KMS-11 (cell line): Measurements from ENCODE around the gene HNRNPF.

ENCODE experiments used
- H2AFZ ChIP-seq: fragments of 200-600 bp; sonication (generic); 2 replicates; pipeline ENCODE4 v1.6.1; 2016; ENCODE audit warnings: antibody characterized with exemption, mixed run types, low read depth
- H3K27ac ChIP-seq: fragments of 200-600 bp; sonication (generic); 2 replicates; pipeline ENCODE4 v1.6.1; 2016; ENCODE audit warnings: mild to moderate bottlenecking, mixed run types
- H3K27me3 ChIP-seq: fragments of 200-600 bp; sonication (generic); 2 replicates; pipeline ENCODE4 v1.6.1; 2017; ENCODE audit warnings: mild to moderate bottlenecking, low read depth, mixed run types, moderate library complexity; ENCODE audit not compliant: insufficient read depth
- H3K36me3 ChIP-seq: fragments of 200-600 bp; sonication (generic); 2 replicates; pipeline ENCODE4 v1.6.1; 2017; ENCODE audit warnings: mild to moderate bottlenecking, mixed run types; ENCODE audit not compliant: insufficient read depth
- H3K4me1 ChIP-seq: fragments of 200-600 bp; sonication (generic); 2 replicates; pipeline ENCODE4 v1.6.1; 2016; ENCODE audit warnings: mild to moderate bottlenecking, low read depth, mixed run types; ENCODE audit not compliant: poor library complexity, severe bottlenecking
- H3K4me2 ChIP-seq: fragments of 200-600 bp; sonication (generic); 2 replicates; pipeline ENCODE4 v1.7.0; 2016; ENCODE audit warnings: mild to moderate bottlenecking, mixed run types
- H3K4me3 ChIP-seq: fragments of 200-600 bp; sonication (generic); IDR thresholded peaks from 2 replicates; pipeline ENCODE4 v1.6.1; 2017; ENCODE audit warnings: low read depth, low read length, mixed read lengths; ENCODE audit not compliant: insufficient read depth
- H3K79me2 ChIP-seq: fragments of 200-600 bp; sonication (generic); 2 replicates; pipeline ENCODE4 v1.6.1; 2016; ENCODE audit warnings: low read depth, mixed run types; ENCODE audit not compliant: insufficient read depth
- H3K9ac ChIP-seq: fragments of 200-600 bp; sonication (generic); 2 replicates; pipeline ENCODE4 v1.6.1; 2016; ENCODE audit warnings: mild to moderate bottlenecking, mixed run types
- H4K20me1 ChIP-seq: fragments of 200-600 bp; sonication (generic); 2 replicates; pipeline ENCODE4 v1.6.1; 2016; ENCODE audit warnings: mild to moderate bottlenecking, mixed run types; ENCODE audit not compliant: insufficient read depth
- TF ChIP-seq, protein P1 (sequence below): fragments of 200-600 bp; sonication (generic); conservative IDR thresholded peaks from 2 replicates; pipeline ENCODE4 v1.6.1; 2017; ENCODE audit warnings: low read depth, mild to moderate bottlenecking, antibody characterized with exemption, low read length, moderate library complexity, mixed read lengths

HNRNPF gene

DNA sequence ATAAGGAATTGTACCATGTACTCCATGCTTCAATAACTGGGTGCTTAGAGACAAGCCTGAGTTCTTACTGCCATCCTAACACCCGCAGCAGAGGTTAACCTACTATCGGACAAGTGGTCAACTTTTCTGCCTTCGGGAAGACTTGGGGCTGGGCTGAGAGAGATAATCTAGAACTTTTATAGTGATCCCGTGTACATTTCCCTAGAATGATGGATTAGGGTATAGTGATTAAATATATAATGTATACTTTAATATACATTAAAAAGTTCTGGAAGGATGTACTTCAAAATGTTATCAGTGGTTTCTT, 12.2 kb upstream of the HNRNPF start:
- peak overlapping the region; percentile 99 for H3K27ac ChIP-seq
- no peaks in the 10 kb centered on the region for H4K20me1 ChIP-seq
- peak overlapping the region; percentile 87 for H3K4me2 ChIP-seq
- H3K4me1 ChIP-seq = peaks cover 16% of the 10 kb centered on the region
- TF ChIP-seq, protein P1, sequence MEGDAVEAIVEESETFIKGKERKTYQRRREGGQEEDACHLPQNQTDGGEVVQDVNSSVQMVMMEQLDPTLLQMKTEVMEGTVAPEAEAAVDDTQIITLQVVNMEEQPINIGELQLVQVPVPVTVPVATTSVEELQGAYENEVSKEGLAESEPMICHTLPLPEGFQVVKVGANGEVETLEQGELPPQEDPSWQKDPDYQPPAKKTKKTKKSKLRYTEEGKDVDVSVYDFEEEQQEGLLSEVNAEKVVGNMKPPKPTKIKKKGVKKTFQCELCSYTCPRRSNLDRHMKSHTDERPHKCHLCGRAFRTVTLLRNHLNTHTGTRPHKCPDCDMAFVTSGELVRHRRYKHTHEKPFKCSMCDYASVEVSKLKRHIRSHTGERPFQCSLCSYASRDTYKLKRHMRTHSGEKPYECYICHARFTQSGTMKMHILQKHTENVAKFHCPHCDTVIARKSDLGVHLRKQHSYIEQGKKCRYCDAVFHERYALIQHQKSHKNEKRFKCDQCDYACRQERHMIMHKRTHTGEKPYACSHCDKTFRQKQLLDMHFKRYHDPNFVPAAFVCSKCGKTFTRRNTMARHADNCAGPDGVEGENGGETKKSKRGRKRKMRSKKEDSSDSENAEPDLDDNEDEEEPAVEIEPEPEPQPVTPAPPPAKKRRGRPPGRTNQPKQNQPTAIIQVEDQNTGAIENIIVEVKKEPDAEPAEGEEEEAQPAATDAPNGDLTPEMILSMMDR = no peak
- H2AFZ ChIP-seq = peak overlapping the region; percentile 70
- H3K79me2 ChIP-seq = no peaks in the 10 kb centered on the region
- H3K9ac ChIP-seq = peak overlapping the region; percentile 94
- no peak overlapping the region for H3K4me3 ChIP-seq
- H3K36me3 ChIP-seq = no peaks in the 10 kb centered on the region
- no peaks in the 10 kb centered on the region for H3K27me3 ChIP-seq

DNA sequence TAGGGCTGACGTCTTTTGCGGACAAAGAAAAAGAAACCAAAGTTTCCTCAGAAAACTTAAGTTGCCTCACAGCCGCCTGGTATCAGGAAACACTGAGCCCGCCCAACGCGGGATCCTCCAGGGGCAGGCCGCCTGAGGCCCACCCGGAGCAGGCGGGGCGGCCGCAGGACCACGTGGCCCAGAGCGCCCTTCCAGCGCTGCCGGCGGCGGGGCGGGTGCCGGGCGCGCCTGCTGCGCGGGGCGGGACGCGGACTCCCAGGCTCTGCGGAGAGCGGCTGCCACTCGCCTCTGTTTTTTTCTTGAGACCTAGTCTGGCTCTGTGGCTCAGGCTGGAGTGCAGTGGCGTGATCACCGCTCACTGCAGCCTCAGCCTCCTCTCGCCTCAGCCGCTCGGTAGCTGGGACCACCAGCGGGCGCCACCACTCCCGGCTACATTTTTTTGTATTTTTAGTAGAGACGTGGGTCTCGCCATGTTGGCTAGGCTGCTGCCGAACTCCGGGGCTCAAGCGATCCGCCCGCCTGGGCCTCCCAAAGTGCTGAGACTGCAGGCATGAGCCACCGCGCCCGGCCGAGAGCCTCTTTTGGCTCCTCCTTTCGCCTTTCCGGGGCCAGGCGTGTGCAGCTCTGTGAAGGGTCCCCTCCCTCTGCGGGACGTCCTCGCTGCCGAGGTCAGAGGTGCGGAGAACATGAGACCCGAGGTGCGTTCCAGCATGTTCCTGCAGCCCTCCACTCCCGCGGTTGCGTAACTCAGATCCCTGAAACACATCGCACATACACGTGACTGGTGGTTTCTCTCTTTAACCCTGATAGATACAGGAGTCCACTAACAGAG, 11.6 kb upstream of the HNRNPF start:
- Histone ChIP-seq H3K79me2 (no peaks in the 10 kb centered on the region), H4K20me1 (no peaks in the 10 kb centered on the region), H3K4me3 (no peak overlapping the region), H2AFZ (peak overlapping the region; percentile 70), H3K4me2 (peak overlapping the region; percentile 87), H3K4me1 (peaks cover 16% of the 10 kb centered on the region), H3K9ac (peak overlapping the region; percentile 94), H3K27ac (peak overlapping the region; percentile 99), H3K27me3 (no peaks in the 10 kb centered on the region), H3K36me3 (no peaks in the 10 kb centered on the region)
- TF ChIP-seq, protein P1 = no peak

DNA sequence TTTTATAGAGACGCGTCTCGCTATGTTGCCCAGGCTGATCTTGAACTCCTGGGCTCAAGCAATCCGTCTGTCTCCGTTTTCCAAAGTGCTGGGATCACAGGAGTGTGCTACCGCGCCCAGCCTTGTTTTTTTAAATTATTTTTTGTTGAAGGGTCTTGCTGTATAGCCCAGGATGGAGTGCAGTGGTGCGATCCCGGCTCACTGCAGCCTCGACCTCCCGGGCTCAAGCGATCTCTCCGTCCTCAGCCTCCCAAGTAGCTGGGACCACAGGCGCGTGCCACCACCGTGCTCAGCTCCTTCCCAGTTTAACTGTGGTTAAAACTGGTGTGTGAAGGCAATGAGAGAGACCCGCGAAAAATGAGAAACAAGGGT, 11.0 kb upstream of the HNRNPF start:
- Histone ChIP-seq H3K27ac (peak overlapping the region; percentile 99), H4K20me1 (no peaks in the 10 kb centered on the region), H3K27me3 (no peaks in the 10 kb centered on the region), H3K4me1 (peaks cover 16% of the 10 kb centered on the region), H3K4me2 (peak overlapping the region; percentile 87), H3K9ac (peak overlapping the region; percentile 94), H3K4me3 (no peak overlapping the region), H3K36me3 (no peaks in the 10 kb centered on the region), H2AFZ (peak overlapping the region; percentile 70), H3K79me2 (no peaks in the 10 kb centered on the region)
- TF ChIP-seq, protein P1 = no peak

DNA sequence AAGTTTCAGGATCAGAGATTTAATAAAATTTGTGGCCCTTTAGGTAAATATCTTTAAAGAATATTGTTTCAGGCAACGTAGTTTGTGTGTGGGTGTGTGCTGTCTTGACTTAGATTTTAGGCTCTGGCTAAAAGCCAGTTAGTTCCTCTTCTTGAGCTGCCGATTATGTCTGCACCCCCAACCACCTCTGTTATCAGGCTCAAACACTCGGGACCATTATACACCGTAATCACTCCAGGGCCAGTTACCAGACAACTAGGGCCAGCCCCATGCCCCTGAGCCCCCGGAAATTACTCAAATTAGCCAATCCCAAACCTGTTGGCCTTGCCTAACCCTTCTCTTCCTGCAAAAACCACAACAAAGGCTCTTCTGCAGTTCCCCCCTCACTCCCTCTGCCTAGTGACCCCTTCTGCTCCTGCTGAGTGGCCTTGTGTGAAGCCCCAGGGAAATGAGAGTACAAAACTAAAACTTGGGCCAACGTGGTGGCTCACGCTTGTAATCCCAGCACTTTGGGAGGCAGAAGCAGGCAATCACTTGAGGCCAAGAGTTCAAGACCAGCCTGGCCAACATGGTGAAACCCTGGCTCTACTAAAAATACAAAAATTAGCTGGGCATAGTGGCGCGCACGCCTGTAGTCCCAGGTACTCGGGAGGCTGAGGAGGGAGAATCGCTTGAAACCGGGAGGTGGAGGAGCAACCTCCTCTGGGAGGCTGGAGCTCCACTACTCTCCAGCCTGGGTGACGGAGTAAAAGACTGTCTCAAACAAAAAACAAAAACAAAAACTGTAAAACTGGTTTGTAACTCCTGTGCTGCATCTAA, 9.2 kb upstream of the HNRNPF start:
- H3K27me3 ChIP-seq = no peaks in the 10 kb centered on the region
- no peak overlapping the region for H3K9ac ChIP-seq

More for the DNA sequence above, 9.2 kb upstream of the HNRNPF start:
- Histone ChIP-seq H3K4me3 (no peak overlapping the region), H2AFZ (no peak overlapping the region), H3K4me2 (no peak overlapping the region), H3K27ac (no peak overlapping the region), H3K36me3 (no peaks in the 10 kb centered on the region), H3K4me1 (peaks cover 16% of the 10 kb centered on the region), H3K79me2 (no peaks in the 10 kb centered on the region), H4K20me1 (no peaks in the 10 kb centered on the region)
- TF ChIP-seq, protein P1 = no peak
